NCI-H748 (cell line): Measurements from ENCODE around the gene DCTN3.
A peak's percentile ranks its signal among the peaks of the same experiment; 100 is the strongest.
"Not testable (repeated sequence)": the region's sequence is repeated elsewhere in the genome, so short reads cannot be mapped to it uniquely, and the experiment has no call there.

Experiments used
- DNase-seq: peaks from one replicate; lab custom pipeline; 2025; ENCODE audit not compliant: unreplicated experiment; lab: John Stamatoyannopoulos, UW

DCTN3 gene

DNA sequence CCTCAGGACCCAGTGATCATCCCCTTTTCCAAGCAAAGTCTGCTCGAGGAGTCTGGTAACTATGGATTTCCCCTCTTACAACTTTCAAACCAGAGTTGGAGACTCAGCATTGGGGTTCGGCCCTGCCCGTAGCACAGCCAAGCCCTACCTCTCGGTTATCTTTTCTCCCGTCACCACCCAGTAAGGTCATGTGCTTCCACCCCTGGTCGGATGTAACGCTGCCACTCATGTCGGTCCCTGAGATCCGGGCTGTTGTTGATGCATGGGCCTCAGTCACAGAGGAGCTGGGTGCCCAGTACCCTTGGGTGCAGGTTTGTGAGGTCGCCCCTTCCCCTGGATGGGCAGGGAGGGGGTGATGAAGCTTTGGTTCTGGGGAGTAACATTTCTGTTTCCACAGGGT lies 27.4 kb upstream of the DCTN3 start:
- DNase-seq, result no peak

DNA sequence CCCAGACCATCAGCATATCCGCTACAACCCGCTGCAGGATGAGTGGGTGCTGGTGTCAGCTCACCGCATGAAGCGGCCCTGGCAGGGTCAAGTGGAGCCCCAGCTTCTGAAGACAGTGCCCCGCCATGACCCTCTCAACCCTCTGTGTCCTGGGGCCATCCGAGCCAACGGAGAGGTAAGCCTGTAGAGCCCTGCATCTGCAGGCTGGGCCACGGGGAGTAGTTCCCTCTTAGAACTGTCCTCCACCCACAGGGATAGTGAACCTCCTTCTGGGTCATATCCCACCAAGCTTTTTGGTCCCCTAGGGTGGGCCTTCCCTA lies 26.7 kb upstream of the DCTN3 start:
- DNase-seq, result no peak

DNA sequence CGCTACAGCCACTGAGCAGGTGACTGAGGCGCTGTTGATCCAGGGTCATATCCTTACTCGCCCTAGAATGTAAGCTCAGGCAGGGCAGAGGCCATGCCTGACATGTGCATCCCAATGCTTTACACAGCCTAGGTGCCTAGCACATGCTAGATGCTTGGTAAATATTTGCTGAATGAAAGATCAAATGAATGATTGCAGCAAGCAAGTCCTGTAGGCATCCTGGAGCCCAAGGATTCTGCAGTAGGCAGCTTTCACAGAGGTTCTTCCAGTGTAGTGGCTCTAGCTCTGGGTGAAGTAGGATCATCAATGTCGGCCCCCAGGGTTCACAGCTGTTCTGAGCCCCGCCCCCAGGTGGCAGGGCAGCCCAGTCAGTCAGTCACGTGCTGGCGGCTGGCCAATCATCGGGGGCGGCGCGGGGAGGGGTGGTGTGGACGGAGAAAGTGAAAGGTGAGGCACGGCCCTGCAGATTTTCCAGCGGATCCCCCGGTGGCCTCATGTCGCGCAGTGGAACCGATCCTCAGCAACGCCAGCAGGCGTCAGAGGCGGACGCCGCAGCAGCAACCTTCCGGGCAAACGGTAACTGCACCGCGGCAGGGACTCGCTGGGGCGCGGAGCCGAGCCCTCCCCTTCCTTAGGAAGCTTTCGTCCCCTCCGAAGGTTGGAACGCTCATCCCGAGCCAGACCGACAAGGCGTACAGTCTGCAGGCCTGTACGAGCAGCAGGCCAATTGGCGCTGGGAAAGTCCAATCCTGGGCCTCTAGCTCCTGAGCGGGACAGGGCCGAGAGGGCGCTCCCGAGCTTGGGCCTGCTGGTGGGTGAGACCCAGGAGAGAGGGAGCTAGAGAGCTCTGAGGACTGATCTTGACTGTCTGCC lies 26.2 kb upstream of the DCTN3 start, which contains the start of gene GALT:
Gene GALT, plus strand, starts transcription at position 465 of the 873 bp plus-strand sequence. Its CDS starts 30 bp downstream, at position 495.
- DNase-seq, result peak; percentile 93

DNA sequence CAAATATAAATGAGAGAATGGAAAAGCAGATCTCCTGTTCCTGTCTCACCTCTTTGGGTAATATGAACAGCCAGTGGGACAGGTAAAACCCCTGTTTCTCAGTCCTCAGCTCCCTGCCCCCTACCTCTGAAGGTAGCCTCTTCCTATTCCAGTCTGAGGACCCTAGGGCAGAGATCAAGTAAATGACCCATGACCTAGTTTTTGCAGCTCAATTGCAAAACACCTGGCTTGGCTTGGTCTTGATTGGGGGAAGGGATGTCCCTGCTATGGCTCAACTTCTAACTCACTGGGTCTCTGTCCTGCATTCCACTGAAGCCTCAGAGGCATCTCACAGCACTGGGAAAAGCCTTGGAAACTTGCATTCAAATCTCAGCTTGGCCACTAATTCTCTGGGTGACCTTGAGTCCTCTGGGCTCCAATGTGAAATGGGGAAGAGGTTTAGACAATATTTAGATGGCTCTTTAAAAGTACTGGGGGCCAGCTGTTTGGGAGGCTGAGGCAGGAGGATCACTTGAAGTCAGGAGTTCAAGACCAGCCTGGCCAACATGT lies 24.5 kb upstream of the DCTN3 start:
- no peak for DNase-seq

DNA sequence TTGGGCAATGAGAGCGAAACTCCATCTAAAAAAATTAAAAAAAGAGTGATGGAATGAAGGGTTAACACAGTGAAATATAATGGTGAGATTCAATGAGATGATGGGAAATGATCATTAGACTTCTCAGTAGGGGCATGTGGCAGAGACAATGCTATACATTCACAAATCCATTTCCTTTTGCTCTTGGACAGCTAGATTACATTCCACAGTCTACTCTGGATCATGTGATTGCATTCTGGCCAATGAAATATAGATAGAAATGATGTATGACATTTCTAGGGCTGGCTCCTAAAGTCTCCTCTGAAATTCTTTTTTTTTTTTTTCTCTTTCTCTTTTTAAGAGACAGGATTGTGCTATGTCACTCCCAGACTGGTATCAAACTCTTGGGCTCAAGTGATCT lies 22.4 kb upstream of the DCTN3 start:
- no peak for DNase-seq

DNA sequence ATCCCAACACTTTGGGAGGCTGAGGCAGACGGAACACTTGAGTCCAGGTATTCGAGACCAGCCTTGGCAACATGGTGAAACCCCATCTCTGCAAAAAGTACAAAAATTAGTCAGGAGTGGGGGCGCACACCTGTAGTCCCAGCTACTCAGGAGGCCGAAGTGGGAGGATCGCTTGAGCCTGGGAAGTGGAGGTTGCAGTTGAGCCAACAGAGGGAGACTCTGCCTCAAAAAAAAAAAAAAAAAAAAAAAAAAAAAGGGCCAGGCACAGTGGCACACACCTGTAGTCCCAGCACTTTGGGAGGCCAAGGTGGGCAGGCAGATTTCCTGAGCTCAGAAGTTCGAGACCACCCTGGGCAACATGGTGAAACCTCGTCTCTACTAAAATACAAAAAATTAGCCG lies 19.0 kb upstream of the DCTN3 start:
- not testable (repeated sequence) for DNase-seq

DNA sequence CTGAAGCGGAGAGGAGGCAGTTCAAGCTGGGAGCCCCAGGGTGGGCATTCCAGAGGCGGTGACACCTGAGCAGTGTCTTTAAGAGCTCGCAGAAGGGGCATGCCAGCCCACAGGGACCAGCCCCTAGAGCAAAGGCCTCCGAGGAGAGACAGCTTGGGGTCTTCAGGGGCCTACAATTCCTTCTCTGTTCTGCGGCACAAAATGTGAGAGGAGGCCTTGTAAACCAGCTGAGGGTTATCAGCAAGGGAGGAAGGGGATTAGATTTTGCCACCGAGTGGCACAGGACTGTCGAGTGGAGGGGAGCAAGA lies 17.8 kb upstream of the DCTN3 start:
- DNase-seq, result no peak

DNA sequence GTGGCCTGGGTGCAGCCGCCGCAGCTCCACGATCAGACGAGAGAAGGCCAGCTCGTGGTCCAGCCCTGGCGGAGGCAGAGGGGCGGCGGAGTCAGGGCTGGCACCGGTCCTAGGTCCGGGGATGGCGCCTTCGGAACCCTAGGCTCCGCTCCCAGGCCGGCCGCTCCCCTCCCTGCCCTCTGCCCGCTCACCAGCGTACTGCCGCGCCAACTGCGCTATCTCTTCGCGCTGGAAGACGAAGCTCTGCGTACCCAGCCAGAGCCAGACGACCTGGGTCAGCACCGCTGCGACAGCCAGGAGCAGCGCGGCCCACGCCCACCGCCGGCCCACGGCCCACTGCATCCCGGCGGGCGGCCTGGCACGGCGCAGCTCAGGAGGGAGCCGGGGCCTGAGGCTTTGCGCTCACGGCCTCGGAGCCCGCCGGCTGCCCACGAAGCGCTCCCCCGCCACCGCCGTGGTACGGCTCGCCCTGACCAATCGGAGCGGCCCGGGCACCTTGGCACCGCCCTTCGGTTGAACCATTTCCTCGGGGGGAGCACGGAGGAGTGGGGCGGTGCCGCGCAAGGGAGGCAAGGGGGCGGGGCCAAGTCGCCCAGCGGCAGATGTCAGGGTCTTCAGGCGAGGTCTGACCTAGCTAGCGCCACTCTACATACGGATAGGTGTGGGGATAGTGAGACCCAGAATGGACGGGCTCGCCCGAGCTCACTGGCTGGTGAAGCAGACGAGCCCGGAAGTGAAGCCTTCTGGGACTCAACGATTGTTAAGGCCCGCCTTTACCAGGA lies 17.3 kb upstream of the DCTN3 start, which contains the start of gene SIGMAR1:
Gene SIGMAR1, minus strand, starts transcription at position 432 of the 782 bp plus-strand sequence. Its CDS starts 90 bp downstream, at position 342.
- DNase-seq, result peak; percentile 94

DNA sequence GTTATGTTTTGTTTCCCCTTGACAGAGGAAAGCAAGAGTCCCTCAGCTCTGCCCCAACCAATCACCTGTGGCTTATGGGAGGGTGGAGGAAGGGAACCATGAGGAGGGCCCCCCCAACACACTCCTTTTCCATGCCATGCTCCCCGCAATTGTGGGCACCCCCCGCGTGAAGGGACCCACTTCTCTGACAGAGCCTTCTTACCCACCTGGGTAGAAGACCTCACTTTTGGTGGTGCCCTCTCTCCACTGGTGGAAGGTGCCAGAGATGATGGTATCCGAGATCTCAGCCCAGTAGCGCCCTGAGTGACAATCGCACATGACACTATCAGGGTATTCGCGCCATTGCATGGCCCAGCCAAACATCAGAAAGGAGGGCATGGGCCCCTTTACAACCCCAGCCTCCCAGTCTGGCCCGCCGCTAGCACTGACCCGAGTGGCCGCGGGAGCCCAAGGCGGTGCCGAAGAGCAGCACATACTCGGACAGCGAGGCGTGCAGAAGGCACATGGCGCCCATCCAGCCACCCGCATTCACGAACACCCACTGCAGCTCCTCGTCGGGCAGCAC lies 16.6 kb upstream of the DCTN3 start:
- peak; percentile 47 for DNase-seq

DNA sequence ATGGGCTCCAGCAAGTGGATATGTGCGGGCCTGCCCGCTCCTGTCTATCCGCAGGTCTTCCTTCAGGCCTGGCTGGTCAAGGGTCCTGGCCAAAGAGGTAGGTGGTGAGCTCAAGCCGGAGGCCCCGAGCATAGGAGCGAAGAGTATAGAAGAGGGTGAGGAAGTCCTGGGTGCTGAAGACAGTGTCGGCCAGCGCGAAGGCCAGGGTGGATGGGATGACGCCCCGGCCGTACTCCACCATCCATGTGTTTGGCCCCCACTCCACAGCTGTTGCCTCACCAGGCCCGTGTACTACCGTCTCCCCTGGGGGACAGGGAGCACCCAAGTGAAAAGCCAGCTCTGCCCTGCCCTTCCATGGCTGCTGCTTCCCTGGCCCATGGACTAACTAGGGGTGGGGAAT lies 15.3 kb upstream of the DCTN3 start:
- DNase-seq, result no peak

DNA sequence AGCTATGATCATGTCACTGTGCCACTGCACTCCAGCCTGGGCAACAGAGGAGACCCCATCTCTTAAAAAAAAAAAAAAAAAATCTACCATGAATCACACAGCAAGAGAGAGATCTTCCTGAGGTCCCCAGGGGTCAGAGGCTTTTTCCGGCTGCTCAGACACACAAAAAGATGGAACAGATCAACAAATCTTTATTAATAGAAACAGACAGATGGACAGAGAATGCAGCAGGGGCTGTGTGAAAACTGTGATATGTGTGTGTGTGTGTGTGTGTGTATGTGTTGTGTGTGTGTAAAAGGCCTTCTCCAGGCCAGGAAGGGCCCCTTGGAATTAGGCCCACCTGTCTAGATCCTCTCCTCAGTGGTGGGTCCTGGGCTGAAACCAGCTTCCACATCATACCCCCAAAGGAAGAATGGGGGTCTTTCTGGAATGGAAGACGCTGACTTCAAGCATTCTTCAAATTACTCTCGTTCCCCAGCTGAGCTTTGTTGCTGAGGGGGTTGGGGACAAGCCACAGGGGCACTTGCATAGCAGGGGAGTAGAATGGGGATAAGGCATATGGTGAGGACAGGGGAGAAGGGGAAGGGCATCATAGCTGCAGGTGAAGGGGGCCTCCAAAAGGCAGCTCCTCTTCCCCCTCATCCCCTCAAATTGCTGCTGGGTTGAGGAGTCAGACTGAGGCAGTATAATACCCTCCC lies 14.4 kb upstream of the DCTN3 start:
- DNase-seq, result no peak

DNA sequence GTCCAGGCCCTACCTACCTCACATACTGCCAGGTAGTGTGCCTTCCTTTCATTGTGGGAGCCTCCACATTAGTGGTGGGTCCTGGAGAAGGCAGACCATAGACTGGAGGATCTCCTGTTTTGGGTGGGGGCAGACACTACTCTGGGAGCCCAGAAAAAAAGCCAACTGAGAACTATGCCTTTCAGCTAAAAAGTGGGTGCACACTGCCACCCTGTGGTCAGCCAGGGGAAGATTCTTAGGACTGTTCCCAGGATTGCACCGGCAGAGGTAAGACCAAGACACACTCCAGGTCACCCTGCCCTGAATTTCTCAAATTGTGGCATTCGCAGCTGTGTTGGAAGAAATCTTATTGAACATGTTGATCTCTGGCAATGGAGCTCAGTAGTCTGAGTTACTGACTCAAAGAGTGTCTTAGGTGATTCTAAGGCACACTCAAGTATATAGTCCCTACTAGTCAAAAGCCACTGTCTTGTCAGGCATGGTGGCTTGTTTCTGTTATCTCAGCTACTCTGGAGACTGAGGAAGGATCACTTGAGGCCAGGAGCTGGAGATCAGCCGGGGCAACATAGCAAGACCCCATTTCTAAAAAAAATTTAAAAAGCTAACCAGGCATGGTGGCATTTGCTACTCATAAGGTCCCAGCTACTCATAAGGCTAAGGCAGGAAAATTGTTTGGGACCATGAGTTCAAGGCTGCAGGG lies 13.7 kb upstream of the DCTN3 start:
- DNase-seq, result peak; percentile 65

DNA sequence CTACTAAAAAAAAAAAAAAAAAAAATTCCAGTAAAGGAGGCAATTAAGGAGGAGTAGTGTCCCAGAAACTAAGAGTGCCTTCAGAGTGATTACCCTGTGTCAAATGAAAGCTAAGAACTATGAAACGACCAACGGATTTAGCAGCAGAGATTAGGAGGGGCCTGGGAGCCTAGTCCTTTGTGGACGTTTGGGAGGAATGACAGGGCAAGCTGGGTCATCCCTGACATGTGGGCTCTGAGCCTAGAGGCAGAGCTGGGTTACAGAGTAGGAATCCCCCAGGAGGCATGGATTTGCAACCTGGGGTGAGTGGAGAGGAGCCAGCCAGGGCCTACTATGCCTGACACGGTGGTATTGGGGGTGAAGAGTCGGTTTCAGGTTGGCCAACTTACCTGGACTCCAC lies 12.9 kb upstream of the DCTN3 start:
- no peak for DNase-seq

DNA sequence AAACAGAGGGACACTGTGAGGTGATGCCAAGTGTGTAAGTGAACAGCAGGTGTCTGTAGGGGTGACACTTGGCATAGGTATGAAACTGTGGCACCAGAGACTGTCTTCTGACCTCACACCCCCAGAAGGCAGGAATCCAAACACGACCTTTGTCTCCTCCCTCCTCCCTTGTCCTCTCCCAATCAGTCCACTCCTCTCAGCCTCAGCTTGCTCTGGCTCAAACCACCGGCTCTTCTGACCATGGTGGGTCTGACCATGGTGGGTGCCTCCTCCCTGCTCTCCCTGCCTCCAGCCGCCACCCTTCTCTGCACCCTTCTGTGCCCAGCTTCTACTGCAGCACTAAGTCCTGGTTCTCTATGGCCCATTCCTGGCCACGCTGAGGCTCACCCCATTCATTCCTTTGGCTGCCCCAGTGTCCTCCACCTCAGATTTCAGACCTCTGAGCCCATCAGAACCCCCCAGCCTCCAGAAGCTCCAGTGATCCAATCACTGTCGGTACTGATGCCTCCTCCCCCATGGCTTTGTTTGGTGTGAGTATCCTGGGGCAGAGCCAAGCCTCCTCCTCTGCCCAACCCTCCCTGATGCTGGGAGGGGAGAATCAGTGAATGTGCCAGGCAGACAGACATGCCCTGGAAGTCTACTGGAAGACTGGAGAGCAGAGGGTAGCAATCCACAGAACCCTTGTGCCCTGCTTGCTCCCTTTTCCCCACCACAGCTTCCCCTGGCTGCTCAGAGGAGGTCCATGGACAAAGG lies 10.3 kb upstream of the DCTN3 start:
- DNase-seq, result no peak

DNA sequence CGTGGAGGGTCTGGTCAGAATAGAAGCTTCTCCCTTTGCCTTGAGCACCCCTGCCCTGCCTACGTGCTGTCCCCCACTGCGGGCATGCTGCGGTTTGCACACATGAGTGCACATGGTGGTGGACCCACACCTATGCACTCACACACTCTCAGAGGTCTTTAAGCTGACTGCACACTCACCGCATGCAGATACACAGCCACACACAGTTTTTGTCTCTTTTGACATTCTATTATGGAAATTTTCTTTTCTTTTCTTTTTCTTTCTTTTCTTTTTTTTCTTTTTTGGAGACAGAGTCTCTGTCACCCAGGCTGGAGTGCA lies 9.2 kb upstream of the DCTN3 start:
- DNase-seq, result no peak

DNA sequence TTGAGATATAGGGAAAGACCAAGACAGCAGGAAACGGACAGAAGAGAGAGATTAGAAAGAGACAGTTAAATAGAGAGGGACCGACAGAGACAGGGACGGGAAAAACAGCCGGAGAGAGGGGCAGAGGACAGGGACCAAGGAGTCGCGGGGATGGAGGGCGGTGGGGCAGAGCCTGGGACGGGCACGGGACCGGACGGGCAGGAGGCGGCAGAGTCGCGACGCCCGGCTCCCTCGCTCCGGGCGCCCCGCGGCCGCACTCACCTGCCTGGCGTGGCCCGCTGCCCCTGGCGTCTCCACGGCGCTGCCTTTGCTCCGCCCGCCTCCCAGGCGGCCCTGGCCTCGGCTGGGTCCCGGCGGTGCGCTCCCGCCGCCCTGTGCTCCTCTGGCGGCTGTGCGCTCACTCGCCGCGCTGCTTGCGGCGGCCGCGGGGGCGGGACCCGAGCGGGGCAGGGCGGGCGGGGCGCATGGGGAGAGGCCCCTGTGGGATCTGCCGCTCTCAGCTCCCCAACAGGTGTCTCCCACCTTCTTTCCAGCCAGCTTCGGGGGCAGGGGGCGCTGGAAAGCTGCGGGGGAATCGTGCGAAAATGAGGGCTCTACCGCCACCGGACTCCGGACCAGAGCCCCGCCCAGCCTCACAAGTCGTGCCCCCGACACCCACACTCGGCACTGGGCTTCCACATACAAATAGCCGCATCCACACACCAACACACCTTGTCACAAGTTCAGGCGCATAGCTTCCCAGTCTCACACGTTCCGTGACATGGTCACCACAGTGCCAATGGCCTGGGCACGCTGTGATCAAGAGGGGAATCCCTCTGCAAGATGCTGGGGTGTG lies 8.6 kb upstream of the DCTN3 start, which contains the start of gene ARID3C:
Gene ARID3C, minus strand, starts transcription at position 411 of the 835 bp plus-strand sequence. CDS start 1,052 bp downstream, outside the sequence.
- DNase-seq, result peak; percentile 68

DNA sequence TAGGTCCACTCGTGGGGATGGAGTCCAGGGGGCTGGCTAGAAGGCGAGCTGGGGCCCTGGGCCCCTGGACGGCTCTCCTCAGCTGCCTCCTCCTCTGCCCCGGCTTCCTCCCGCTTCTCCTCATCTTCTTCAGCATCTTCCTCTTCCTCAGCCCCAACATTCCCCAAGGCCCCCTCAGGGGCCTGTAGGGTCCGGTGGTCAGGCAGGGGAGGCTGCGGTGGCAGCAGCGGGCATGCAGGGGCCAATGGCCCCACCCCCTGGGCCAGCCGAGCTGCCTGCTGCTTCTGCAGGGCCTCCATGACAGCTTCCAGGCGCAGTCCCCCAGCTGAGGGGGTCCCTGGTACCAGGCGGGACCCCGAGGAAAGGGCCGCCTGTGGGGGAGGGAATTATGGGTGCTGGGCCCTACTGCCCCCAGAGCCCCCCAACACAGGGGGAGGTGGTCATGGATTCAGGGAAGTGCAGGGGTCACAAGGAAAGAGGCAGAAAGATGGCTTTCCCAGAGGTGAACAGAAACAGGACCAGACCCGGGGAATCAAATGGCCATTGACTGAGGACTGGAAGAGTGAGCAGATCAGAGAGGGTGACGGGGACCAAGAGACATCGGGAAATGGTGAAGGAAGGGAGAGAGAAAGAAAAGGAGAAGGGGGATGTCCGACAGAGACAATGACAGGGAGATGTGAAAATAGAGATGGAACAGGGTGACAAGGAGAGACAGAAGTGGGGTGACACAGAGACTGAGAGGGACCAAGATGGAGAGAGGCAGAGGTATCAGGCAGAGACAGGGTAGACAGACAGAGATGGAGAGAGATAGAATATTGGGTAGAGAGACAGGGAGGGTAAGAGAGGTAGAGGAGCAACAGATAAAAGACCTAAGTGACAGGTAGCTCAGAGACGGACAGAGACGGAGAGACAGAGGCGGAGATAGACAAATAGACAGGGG lies 7.7 kb upstream of the DCTN3 start:
- no peak for DNase-seq

DNA sequence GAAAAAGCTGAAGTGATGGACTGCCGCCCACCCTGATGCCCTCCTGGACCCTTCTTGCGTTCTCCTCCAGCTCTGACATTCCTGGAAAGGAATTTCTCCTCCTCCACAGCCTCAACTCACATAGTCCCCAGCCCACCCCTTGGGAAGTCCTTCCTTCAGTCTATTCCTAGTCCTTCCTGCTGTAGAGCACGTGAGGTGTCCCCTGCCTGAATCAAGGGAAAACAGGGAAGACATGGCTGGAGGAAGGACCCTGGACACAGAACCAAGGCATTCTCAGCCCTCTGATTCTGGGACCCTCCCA lies 4.8 kb upstream of the DCTN3 start:
- DNase-seq, result no peak
